ENCODE data around the gene CRYL1.

The CRYL1 gene

GRCh38 chr13:20494656-20495055, 31.0 kb downstream of the CRYL1 start:
- no peak for DNase-seq (ENCODE audit: low spot score)

DNA sequence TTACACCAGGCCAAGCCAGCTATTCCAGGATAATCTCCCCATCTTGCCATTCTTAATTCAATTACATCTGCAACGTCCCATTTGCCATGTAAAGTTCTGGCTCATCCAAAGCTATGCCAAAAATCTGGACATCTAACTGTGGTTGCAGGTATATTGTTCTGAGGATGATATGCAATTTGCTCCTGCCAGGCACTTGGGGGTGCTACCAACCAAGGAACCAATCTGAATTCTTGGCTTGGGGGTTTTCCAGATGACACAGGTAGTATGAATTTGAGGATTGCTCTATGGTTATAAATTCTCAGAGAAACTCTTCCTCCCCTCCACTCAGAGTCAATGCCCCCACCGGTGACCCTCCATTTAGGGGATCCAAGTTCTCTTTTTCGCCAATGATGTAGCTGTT, 33.0 kb downstream of the CRYL1 start:
- DNase-seq (ENCODE audit: low spot score): no peak

DNA sequence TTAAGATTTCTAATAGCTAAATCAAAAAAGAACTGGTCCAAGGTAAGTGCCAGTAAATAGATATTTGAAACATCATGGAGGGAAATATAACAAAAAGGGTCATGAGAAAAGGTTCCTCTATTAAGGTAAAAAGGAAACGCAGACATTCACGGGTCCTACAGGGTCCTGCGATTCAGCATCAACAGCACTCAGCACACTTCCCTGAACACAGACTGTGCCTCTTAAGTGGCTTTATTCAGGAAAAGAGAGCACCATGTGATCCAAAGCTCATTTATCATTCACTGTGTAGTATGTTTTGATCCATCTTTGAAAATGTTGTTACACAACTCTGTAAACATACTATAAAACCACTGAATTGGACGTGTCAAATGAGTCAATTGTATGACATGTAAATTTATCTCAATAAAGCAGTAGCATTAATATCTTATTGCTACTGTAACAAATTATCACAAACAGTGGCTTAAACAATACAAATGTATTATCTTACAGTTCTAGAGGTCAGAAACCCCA, 33.7 kb downstream of the CRYL1 start:
- DNase-seq (ENCODE audit: low spot score): no peak

GRCh38 chr13:20489185-20489820, 36.4 kb downstream of the CRYL1 start:
- no peak for DNase-seq (ENCODE audit: low spot score)

DNA sequence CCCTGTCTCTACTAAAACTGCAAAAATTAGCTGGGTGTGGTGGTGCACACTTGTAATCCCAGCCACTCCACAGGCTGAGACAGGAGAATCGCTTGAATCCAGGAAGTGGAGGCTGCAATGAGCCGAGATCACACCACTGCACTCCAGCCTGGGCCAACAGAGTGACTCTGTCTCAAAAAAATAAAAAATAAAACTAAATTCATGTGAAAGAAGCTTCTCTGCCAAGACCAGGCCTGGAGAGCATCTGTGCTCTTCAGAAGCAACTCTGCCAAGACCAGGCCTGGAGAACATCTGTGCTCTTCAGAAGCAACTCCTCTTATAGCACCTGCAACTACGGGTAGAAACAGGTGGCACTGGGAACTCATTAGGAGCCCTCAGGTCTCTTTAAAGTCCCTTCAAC, 37.7 kb downstream of the CRYL1 start:
- no peak for DNase-seq (ENCODE audit: low spot score)

DNA sequence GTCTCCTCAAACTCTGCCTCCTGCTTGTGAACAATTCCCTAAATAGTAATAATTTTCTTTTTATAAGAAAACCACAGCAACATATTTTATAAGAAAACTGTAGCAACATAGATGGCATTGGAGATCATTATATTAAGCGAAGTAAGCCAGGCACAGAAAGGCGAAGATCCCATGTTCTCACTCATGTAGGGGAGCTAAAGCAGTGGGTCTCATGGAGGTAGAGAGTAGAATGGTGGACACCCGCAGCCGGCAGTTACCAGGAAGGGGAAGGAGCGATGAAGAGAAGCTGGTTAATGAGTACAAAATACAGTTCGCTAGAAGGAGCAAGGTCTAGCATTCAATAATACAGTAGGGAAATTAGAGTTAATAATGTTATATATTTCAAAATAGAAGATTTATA, 42.9 kb downstream of the CRYL1 start:
- DNase-seq (ENCODE audit: low spot score): no peak

DNA sequence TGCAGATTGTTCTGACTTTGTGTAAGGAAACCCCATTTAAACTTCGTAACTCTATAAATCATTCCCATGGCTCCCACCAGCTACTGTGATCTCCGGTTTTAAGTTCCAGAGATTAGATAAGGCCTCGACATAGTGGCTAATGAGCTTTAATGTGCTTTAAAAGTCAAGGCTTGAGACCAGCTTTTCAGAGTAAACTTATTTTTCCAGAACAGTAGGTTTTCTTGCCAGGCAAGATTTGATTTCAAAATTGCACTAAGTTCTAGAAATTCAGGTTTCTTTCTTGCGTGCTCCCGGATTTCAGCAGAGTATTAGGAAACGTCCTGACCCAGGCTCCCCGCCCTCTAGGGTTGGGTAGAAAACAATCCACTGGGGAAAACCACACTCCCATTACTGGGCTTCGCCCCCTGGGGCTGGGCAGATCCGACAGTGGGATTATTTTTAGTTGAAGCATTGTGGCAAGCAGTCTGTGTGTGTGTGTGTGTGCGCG, 43.3 kb downstream of the CRYL1 start:
- no peak for DNase-seq (ENCODE audit: low spot score)

DNA sequence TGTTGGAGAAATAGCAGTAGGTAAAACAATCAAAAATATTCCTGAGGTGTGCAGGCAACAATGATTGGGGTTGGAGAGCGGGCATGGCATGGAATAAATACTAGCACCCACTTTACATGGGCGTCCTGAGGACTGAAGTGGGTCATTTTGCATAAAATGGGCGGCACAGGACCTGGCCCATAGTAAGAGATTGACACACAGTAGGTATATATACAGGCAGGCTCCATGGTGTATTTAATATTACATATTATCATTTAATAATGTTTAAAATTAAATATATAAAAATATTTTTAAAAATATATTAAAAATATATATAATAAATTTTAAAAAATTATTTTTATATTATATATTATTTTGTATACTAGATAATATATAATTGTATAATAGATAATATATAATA, 48.3 kb downstream of the CRYL1 start:
- DNase-seq (ENCODE audit: low spot score): no peak

DNA sequence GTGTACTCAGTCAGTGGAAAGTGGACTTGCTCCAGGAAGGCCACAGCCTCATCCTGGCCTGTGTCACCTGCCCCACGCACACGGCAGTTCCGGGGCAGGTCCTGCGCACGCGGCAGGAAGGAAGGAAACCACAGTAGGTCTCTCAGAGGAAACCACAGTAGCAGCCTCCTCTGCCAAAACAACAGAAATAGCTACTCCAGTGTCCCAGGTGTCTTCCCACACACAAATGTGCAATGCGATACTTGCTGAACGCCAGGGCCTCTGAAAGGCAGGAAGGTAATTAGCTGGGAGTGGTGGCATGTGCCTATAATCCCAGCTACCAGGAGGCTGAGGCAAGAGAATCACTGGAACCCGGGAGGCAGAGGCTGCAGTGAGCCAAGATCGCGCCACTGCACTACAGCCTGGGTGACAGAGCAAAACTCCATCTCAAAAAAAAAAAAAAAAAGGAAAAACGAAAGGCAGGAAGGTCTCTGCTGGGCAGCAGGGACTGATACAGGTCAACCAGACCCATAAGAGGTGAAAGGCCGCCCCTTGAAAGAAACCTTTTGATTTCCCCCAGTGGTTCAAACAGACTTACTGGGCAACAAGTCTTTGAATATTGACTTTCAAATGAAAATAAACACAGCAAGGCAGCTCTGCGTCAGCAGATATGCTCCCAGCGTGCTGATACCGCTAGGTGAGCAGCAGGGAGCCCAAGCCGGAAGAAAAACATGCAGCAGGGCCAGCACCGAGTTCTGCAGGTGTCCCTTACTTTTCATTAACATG, 49.5 kb downstream of the CRYL1 start:
- no peak for DNase-seq (ENCODE audit: low spot score)

DNA sequence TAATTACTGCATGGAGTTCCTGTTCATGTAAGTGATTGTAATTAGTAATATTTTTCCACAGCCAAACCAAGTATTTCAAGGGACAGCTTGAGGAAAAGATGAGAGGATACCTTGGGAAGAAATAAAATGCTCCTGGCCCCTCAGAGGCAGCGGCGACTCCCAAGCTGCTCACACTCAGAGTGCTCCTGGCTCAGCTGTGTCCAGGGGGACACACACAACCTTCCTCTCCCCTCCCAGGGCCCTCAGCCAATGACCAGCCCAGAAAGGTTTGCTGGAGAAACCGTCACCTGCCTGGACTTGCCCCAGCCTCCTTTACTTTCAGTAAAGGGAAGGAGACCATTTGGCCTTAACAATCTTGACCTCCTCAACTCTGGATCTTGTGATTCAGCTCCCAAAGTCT, 51.1 kb downstream of the CRYL1 start:
- no peak for DNase-seq (ENCODE audit: low spot score)

DNA sequence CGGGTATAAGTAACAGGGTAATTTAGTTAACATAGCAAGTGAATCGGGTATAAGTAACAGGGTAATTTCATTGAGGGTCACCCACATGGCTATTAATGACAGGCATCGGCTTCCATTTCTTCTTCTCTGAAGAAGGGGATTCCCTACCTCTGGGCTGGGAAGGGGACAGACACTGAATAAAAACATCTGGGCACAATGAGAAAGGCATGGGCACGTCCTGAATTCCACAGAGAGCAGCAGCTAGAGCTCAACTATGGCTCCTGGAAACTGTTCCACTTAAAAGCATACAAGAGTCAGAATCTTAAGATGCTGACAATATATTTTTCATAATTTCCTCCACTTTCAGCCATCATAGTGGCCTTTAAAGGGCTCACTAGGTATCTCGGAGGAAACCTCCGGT, 51.8 kb downstream of the CRYL1 start:
- DNase-seq (ENCODE audit: low spot score): no peak

- DNase-seq (ENCODE audit: low spot score): no peak
These were observed 52.5 kb downstream of the CRYL1 start for GRCh38 chr13:20473139-20473538.

GRCh38 chr13:20472531-20472930, 53.1 kb downstream of the CRYL1 start:
- DNase-seq (ENCODE audit: low spot score): no peak

DNA sequence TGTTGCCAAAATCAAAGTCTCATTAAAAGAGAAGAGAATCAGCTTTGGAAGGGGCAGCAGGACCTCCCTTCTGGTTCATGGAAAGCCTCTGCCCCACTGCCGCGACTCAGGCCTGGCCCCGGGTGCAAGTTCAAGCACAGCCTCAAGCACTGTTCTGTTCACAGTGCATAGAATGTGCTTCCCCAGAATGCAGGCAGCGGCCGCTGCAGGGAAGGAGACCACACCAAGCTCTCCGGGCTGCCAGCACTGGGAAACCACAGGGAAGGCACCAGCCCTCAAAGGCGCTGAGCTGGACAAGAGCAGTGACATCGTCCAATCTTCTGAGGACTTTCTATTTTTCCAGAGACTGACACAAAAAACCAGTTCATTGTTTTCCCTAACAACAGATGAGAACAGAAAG, 55.5 kb downstream of the CRYL1 start:
- DNase-seq (ENCODE audit: low spot score): no peak

- no peak for DNase-seq (ENCODE audit: low spot score)
These were observed 59.3 kb downstream of the CRYL1 start for GRCh38 chr13:20466371-20466770.

- DNase-seq (ENCODE audit: low spot score): no peak
These were observed 60.3 kb downstream of the CRYL1 start for GRCh38 chr13:20465218-20465879.

DNA sequence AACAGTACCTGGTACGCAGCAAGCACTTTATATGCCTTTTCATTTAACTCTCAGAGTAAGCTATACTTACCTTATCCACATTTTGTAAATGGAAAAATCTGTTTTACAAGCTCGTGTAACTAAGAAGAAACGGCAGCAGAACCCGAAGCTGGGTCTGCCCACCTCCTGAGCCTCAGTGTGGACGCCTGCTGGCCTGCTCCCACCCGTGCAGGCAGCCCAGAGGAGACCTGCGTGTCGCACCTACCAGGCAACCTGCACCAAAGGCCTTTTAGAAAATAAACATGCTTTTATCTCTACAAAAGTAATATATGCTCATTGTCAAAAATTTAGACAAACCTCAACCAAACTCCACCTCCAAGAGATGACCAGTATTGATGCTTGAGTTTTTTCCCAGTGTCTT, 62.7 kb downstream of the CRYL1 start:
- no peak for DNase-seq (ENCODE audit: low spot score)

- DNase-seq (ENCODE audit: low spot score): no peak
These were observed 63.1 kb downstream of the CRYL1 start for GRCh38 chr13:20462533-20462915.

DNA sequence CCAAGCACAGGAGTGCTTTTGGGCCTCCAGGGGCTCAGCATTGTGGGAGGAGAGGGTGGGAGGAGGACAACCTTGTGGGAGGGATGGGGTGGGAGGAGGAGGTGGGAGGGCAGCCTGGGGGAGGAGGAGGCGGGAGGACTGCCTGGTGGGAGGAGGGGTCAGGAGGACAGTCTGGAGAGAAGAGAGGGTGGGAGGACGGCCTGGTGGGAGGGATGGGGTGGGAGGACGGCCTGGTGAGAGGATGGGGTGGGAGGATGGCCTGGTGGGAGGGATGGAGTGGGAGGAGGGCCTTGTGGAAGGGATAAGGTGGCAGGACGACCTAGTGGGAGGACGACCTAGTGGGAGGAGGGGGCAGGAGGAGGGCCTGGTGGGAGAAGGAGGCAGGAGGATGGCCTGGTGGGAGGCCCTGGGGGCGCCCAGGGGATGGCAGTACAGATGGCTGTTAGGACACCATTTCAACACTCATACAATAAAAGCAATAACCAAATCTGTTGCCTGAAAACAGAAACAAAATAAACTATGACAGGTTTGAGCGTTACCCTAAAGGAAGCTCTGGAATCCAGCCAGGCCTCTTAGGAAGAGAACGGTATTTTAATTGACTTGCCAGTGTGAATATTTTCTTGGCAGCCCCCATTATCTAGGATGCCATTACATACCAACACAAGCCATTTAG, 63.7 kb downstream of the CRYL1 start:
- DNase-seq (ENCODE audit: low spot score): no peak

DNA sequence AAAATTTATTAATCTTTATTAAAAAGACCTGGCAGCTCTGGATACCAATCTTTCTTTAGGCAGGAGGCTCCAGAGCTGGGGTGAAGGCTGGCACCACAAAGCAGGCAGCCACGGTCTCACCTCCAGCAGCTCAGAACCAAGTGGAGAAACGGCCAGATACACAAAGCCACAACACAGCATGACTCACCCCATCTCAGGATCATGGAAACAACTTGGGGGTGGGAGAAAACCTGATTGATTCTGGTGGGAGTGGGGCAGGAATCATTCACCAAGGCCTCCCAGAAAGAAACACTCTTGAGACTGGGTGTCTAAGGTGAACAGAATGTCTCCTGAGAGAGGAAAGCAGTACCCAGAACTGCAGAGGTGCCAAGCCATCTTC, 64.2 kb downstream of the CRYL1 start:
- DNase-seq (ENCODE audit: low spot score): no peak

DNA sequence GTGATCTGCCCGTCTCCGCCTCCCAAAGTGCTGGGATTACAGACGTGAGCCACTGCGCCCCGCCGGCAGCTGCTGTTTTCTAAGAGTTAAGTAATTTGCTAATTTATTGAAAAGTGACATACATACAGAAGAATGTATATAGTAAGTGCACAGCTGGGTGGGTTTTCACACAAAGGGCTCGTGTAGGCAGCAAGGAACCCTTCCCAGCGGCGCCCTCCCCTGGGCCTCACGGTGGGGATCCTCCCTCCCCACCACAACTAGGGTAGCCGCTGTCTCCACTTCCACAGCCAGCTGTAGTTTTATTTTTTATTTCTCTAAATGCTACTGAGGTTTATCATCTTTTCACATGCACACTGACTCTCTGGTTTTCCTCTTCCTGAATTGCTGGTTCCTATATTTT, 64.9 kb downstream of the CRYL1 start:
- DNase-seq (ENCODE audit: low spot score): no peak

GRCh38 chr13:20457670-20458069, 68.0 kb downstream of the CRYL1 start:
- no peak for DNase-seq (ENCODE audit: low spot score)

- no peak for DNase-seq (ENCODE audit: low spot score)
These were observed 68.9 kb downstream of the CRYL1 start for GRCh38 chr13:20456737-20457136.

Data from ecto neural progenitor cell (in vitro differentiated cells).